ENCODE measurements around the gene ICA1. TPM values are rescaled to one million over a fixed set of nuclear protein-coding genes. Genes with fewer than 3 reads are reported as not detected.
"Not testable (repeated sequence)": the region's sequence is repeated elsewhere in the genome, so short reads cannot be mapped to it uniquely, and the experiment has no call there.

The ICA1 gene
- total RNA-seq, 4 donors from 2014 or later, result 21.0 to 43.3 (median 26.6) TPM

DNA sequence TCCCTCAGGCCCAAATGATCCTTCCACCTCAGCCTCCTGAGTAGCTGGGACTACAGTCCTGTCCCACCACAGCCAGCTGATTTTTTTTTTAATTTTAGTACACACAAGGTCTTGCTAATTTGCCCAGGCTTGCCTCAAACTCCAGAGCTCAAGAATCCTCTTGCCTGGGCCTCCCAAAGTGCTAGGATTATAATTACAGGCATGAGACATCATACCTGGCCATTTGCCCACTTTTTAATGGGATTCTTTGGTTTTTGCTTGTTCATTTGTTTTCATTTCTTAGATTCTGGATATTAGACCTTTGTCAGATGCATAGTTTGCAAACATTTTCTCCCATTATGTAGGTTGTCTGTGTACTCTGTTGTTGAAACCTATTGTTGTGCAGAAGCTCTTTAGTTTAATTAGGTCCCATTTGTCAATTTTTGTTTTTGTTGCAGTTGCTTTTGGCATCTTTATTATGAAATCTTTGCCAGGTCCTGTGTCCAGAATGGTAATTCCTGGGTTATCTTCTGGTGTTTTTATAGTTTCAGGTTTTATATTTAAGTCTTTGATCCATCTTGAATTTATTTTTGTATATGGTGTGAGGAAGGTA lies 198.2 kb downstream of the ICA1 start:
- intact Hi-C loops (cut with DNase I), result no loop called here
- Histone ChIP-seq H3K36me3 (peaks cover 0 to 7% of the 10 kb centered on the region in 2 donors), H3K27me3 (no peaks in the 10 kb centered on the region), H3K27ac (no peak overlapping the region), H3K9me3 (no peaks in the 10 kb centered on the region), H3K4me1 (peaks cover 21 to 24% of the 10 kb centered on the region in 2 donors), H3K4me3 (replicated peaks in 1 of 3) (no peak overlapping the region)
- TF ChIP-seq, protein P1, sequence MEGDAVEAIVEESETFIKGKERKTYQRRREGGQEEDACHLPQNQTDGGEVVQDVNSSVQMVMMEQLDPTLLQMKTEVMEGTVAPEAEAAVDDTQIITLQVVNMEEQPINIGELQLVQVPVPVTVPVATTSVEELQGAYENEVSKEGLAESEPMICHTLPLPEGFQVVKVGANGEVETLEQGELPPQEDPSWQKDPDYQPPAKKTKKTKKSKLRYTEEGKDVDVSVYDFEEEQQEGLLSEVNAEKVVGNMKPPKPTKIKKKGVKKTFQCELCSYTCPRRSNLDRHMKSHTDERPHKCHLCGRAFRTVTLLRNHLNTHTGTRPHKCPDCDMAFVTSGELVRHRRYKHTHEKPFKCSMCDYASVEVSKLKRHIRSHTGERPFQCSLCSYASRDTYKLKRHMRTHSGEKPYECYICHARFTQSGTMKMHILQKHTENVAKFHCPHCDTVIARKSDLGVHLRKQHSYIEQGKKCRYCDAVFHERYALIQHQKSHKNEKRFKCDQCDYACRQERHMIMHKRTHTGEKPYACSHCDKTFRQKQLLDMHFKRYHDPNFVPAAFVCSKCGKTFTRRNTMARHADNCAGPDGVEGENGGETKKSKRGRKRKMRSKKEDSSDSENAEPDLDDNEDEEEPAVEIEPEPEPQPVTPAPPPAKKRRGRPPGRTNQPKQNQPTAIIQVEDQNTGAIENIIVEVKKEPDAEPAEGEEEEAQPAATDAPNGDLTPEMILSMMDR (IDR thresholded peaks at IDR 0.05), result no peak
- TF ChIP-seq POLR2A (IDR thresholded peaks at IDR 0.05), result no peak
- DNase-seq, result no peak

DNA sequence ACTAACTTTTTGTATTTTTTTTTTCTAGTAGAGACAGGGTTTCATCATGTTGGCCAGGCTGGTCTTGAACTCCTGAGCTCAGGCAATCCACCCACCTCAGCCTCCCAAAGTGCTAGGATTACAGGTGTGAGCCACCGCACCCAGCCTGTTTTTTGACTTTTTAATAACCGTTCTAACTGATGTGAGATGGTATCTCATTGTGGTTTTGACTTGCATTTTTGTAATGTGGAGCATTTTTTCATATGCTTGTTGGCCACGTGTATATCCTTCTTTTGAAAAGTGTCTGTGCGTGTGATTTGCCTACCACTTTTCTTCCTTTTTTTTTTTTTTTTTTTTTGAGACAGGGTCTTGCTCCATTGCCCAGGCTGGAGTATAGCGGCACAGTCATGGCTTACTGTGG lies 198.7 kb downstream of the ICA1 start:
- intact Hi-C loops (cut with DNase I); H3K9me3 ChIP-seq; H3K27ac ChIP-seq; H3K4me3 ChIP-seq (replicated peaks in 1 of 3); H3K27me3 ChIP-seq; DNase-seq; H3K36me3 ChIP-seq: not testable (repeated sequence)
- peaks cover 15 to 19% of the 10 kb centered on the region in 2 donors for H3K4me1 ChIP-seq
- WGBS, 2 donors, result 95 to 96% methylated on average over 5 of the region's 5 CpGs

Small RNAs within 50 kb of the gene (small RNA-seq; reads per million reads assigned to genes)
- not detected for gene AC007009.1

Other genes starting within 250 kb of the ICA1 start
- not detected for gene NXPH1, start 171.4 kb upstream of the ICA1 start, total RNA-seq

All from thyroid gland (tissue), 4 donors.